K562 (cell line): Measurements from ENCODE around the gene ZDHHC14.

Experiments
- BHLHE40 ChIP-seq: IDR thresholded peaks from 2 replicates; pipeline ENCODE4 v1.6.1; 2011; ENCODE audit warnings: low read length, improper control_type of control experiment
- ETS2 ChIP-seq: IDR thresholded peaks from 2 replicates; pipeline ENCODE4 v1.6.1; 2016; ENCODE audit warnings: borderline replicate concordance, missing genetic modification characterization, mild to moderate bottlenecking, moderate library complexity, missing compliant biosample characterization; ENCODE audit not compliant: poor library complexity, severe bottlenecking
- NCOA1 ChIP-seq: fragments of 450-650 bp; IDR thresholded peaks from 2 replicates; pipeline ENCODE4 v1.6.1; 2016; ENCODE audit warnings: low read depth

DNA sequence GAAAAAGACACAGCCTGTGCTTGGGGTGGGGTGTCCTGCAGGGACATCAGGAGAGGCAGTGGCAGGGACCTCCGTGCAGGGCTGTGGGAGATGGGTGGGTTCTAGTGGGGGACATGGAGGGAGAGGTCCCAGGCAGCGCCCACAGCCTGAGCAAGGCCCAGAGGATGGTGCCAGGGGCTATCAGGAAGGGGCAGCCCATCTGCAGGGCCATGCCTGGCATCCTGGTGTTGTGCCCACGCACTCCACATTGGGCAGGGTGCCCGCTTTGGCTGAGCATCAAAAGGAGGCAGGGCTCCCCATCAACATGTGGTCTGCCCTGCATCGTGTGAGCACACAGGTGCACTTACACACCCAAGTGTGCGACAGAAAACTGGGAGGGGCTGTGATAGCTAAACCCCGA lies 257.8 kb downstream of the ZDHHC14 start:
- TF ChIP-seq ETS2 (tag) (no peak), BHLHE40 (no peak), NCOA1 (no peak)
